UCSD-AML1 (cell line): ENCODE data around the gene UST.
"Not testable (repeated sequence)": the region's sequence is repeated elsewhere in the genome, so short reads cannot be mapped to it uniquely, and the experiment has no call there.

Experiments used
- DNase-seq: peaks from one replicate; lab custom pipeline; 2025; ENCODE audit not compliant: unreplicated experiment; lab: John Stamatoyannopoulos, UW

The UST gene

GRCh38 chr6:148968771-148969602 is 222.2 kb downstream of the UST start:
- no peak for DNase-seq

- DNase-seq = no peak
Measured at GRCh38 chr6:148969603-148970061, 222.8 kb downstream of the UST start.

- no peak for DNase-seq
Measured at GRCh38 chr6:148971031-148971927, 224.4 kb downstream of the UST start.

- no peak for DNase-seq
Measured at GRCh38 chr6:148972481-148972880, 225.7 kb downstream of the UST start.

- DNase-seq = no peak
Measured at GRCh38 chr6:148973538-148974208, 226.8 kb downstream of the UST start.

- no peak for DNase-seq
Measured at GRCh38 chr6:148974351-148974750, 227.5 kb downstream of the UST start.

- not testable (repeated sequence) for DNase-seq
Measured at GRCh38 chr6:148978298-148978697, 231.5 kb downstream of the UST start.

- DNase-seq = no peak
Measured at GRCh38 chr6:148979014-148979901, 232.4 kb downstream of the UST start.

GRCh38 chr6:148980234-148980633 is 233.4 kb downstream of the UST start:
- DNase-seq = no peak

GRCh38 chr6:148981515-148981914 is 234.7 kb downstream of the UST start:
- no peak for DNase-seq

- DNase-seq = no peak
Measured at GRCh38 chr6:148983101-148983761, 236.4 kb downstream of the UST start.

GRCh38 chr6:148983966-148984365 is 237.1 kb downstream of the UST start:
- DNase-seq = no peak

GRCh38 chr6:148984531-148985056 is 237.8 kb downstream of the UST start:
- no peak for DNase-seq

- DNase-seq = no peak
Measured at GRCh38 chr6:148985499-148985898, 238.7 kb downstream of the UST start.

GRCh38 chr6:148986608-148987007 is 239.8 kb downstream of the UST start:
- no peak for DNase-seq

GRCh38 chr6:148987982-148988381 is 241.2 kb downstream of the UST start:
- DNase-seq = no peak

GRCh38 chr6:148989585-148989984 is 242.8 kb downstream of the UST start:
- no peak for DNase-seq

- no peak for DNase-seq
Measured at GRCh38 chr6:148990403-148990802, 243.6 kb downstream of the UST start.

- no peak for DNase-seq
Measured at GRCh38 chr6:148996815-148997214, 250.0 kb downstream of the UST start.

- DNase-seq = no peak
Measured at GRCh38 chr6:148997865-148998264, 251.0 kb downstream of the UST start.
